Measurements from ENCODE around the gene TNFRSF18. TPM values are rescaled to one million over a fixed set of nuclear protein-coding genes. Genes with fewer than 3 reads are reported as not detected.

The TNFRSF18 gene
- polyA plus RNA-seq, 3 donors: 0.20 to 0.80 (median 0.43) TPM

DNA sequence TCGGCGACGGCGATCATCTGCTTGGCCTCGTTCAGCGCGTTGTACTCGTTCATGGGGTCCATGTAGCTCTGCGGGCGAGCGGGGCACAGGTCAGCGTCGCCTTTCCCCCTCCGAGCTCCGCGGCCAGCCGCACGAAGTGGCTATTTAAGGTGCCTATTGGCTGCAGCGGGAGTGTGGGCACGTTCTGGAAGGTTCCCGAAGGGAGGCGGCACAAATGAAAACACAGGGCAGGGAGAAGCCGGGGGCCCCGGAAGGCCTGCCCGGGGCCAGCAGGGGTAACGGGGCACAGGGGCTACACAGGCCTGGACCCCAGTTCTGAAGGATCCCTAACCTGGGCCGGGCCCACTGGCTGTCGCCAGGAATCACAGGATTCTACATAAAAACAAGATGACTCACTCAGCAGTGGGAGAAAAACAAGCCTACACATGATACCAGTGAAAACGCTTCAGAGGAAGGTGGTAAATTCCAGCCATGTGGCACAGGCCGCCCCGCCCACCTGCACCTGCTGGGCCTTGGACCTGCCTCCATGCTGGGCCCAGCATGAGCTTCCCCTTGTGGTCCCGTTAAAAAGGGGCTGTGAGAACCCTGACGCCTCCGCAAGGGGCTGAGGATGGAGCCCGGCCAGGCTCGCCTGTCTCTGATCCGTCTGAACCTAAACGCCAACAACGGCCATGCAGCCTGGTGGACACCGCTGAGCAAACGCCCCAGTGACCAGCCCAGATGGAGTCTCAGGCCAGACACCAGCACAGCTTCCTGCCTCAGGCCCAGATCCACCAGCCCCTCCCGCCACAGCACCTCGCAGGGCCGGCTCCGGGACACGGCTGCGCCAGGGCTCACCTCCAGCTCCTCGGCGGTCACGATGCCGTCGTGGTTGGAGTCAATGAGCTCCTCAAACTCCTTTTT, 11.5 kb upstream of the TNFRSF18 start:
- DNase-seq (ENCODE audit: extremely low read depth in 1 of 11, low read depth in 9 of 11, low spot score in 4 of 11): no peak

DNA sequence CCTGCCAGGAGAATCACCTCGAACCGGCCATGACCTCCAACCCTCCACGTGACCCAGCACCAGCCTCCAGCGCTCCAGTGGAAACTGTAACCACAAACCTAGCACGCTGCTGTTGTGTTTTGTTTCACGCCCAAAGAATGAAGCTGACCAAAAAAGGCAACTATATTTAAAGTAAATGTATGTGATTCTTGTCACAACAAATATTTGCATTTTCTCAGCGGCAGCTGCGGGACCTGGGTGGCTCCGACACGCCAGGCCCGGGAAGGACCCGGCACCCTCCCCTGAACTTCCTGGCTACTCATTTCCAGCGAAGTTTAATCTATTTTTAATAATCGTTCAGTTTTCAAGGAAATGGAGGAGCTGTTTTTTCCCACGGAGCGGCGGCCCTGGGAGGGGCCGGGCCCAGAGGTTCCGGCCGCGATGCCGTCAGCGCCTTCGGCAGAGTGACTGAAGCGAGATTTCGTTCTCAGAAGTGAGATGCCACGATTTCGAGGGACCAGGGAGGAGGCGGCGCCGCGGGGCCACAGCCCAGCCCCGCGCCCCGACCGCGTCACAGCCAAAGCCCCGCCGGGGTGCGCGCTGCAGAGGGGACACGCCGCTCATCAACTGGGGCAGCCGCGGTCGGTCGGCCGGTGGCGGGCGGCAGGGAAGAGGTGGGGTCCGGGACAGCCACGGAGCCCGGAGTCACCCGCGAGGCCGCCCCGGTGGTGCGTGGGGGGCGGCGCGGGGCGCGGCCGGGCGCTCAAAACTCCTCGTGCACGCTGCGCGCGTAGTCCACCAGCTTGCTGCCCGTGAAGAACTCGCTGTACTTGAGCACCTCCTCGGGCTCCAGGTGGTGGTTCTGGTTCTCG, 10.6 kb upstream of the TNFRSF18 start:
- no peak for DNase-seq (ENCODE audit: extremely low read depth in 1 of 11, low read depth in 9 of 11, low spot score in 4 of 11)

GRCh38 chr1:1215881-1216605, 9.7 kb upstream of the TNFRSF18 start:
- DNase-seq (ENCODE audit: extremely low read depth in 1 of 11, low read depth in 9 of 11, low spot score in 4 of 11): no peak

GRCh38 chr1:1215080-1215676, 8.8 kb upstream of the TNFRSF18 start:
- no peak for DNase-seq (ENCODE audit: extremely low read depth in 1 of 11, low read depth in 9 of 11, low spot score in 4 of 11)

DNA sequence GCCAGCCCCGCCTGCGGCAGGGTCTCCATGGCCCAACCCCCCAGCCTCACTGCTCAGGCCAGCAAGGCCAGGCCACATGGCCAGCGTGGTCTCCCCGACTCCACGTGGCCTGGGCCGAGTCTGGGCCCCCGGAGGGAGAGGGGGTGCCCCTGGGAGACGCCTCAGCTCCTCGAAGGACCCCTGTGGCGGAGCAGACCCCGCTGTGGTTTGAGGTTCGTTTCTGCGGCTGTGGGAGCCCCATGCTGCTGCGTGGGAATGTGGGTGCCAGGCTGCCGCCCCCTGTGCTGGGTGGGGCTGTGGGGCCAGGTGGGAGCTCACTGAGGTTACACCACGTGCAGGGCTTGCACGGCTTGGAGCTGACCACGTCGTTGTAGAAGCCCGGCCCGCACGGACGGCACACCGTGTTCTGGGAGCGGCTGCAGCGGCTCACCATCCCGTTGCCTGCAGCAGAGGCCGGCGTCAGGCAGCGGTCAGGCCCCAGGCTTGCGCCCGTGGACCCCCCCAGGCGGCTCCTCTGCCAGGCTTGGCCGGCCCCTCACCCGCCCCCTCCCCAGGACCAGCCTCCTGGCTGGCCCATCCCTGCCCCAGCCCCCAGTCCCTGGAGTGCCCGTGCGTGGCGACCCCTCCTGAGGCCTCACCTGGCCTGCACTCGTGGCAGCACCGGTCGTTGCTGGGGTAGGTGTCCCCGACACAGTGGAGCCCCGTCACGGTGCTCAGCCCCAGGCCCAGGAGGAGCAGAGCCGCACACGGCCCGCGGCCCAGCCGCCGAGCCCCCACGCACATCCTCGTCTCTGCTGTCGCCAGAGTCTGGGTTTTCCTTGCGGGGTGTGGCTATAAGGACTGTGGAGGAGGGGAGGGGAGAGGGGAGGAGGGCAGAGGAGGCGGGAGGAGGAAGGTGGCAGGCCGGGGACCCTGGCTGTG, 7.2 kb upstream of the TNFRSF18 start, which contains the start of gene TNFRSF4:
TNFRSF4 (minus strand) TSS at position 809 of the 921 bp plus-strand sequence; CDS start at position 783, 26 bp downstream.
- no peak for DNase-seq (ENCODE audit: extremely low read depth in 1 of 11, low read depth in 9 of 11, low spot score in 4 of 11)

DNA sequence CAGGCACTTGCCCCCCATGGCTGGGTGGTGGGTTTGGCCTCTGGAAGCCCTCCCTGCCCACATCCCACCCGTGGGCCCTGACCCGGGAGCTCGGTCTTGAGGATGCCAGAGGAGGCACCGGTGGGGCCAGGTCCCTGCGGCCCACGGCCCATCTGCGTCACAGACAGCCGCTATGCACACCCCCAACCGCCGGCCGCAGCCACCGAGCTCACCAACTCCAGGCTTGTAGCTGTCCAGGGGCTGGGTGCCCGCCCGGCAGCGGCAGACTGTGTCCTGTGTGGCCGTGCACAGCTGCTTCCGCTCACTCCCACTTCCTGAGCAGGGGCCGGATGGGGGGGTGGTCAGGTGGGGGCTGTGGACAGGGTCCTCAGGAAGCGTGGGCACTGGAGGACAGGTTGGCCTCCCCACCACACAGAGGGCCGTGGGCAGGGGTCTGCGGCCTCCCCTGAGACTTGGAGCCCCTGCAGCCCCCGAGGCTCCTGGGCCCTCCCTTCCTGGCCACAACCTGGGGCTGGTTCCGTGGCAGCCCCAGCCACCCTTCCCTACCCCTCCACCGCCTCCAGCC, 6.5 kb upstream of the TNFRSF18 start:
- DNase-seq (ENCODE audit: extremely low read depth in 1 of 11, low read depth in 9 of 11, low spot score in 4 of 11): no peak

GRCh38 chr1:1211541-1212441, 5.4 kb upstream of the TNFRSF18 start:
- DNase-seq (ENCODE audit: extremely low read depth in 1 of 11, low read depth in 9 of 11, low spot score in 4 of 11): no peak

GRCh38 chr1:1210726-1211540, 4.5 kb upstream of the TNFRSF18 start:
- no peak for DNase-seq (ENCODE audit: extremely low read depth in 1 of 11, low read depth in 9 of 11, low spot score in 4 of 11)

- DNase-seq (ENCODE audit: extremely low read depth in 1 of 11, low read depth in 9 of 11, low spot score in 4 of 11): no peak
Measured at GRCh38 chr1:1208713-1209433, 2.5 kb upstream of the TNFRSF18 start.

DNA sequence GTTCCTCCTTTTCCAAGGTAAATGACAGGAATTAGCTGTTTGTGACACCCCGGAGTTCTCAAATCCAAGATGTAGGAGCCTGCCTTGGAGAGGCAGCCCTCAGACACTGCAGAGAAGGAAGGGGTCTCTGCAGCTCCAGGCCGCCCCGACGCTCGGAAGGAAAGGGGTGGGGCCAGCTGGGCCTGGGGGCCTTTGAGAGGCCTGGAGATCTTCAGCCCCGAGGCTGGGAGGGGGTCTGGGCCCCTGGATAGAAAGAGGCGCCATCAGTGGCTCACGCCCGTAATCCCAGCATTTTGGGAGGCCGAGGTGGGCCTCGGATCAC, 1.1 kb upstream of the TNFRSF18 start:
- DNase-seq (ENCODE audit: extremely low read depth in 1 of 11, low read depth in 9 of 11, low spot score in 4 of 11): no peak

GRCh38 chr1:1206966-1207531, 657 bp upstream of the TNFRSF18 start:
- DNase-seq (ENCODE audit: extremely low read depth in 1 of 11, low read depth in 9 of 11, low spot score in 4 of 11): no peak

GRCh38 chr1:1205769-1206375, 520 bp downstream of the TNFRSF18 start:
- DNase-seq (ENCODE audit: extremely low read depth in 1 of 11, low read depth in 9 of 11, low spot score in 4 of 11): no peak

- DNase-seq (ENCODE audit: extremely low read depth in 1 of 11, low read depth in 9 of 11, low spot score in 4 of 11): no peak
Measured at GRCh38 chr1:1204998-1205768, 1.2 kb downstream of the TNFRSF18 start.

DNA sequence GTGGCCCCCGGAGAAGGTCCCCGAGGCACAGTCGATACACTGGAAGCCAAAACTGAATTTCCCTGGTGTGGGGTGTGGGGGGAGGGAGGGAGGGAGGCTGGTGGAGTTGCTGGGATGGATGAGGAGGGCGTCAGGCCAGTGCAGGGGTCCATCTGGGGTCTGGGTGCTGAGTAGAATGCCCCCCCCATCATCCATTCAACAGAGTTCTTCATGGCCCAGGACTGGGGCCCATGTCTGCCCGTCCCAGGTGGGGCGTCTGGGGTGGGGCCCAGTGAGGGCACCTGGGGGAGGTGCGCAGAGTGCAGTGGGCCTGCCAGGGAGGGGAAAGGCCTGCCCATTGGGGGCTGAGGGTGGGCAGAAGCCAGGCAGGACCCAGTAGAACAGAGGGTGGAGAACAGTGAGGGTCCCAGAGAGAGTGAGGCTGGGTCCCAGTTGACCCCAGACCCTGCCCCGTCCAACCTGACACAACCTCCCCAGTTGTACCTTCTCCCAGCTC, 1.9 kb downstream of the TNFRSF18 start:
- DNase-seq (ENCODE audit: extremely low read depth in 1 of 11, low read depth in 9 of 11, low spot score in 4 of 11): no peak

Data from renal cortex interstitium (tissue), 11 donors.